IPS-20b (cell line): ENCODE results near the gene ADAM11.

Experiments
- H3K27ac ChIP-seq: one replicate; pipeline ENCODE4 v1.5.1; 2013; ENCODE audit warnings: low read length
- H3K27me3 ChIP-seq: 2 replicates; pipeline ENCODE4 v1.6.1; 2013; ENCODE audit warnings: mild to moderate bottlenecking, low read length, inconsistent platforms; ENCODE audit not compliant: insufficient read depth
- H3K36me3 ChIP-seq: 2 replicates; pipeline ENCODE4 v1.6.1; 2013; ENCODE audit warnings: low read depth, mild to moderate bottlenecking, inconsistent platforms, low read length, moderate library complexity; ENCODE audit not compliant: insufficient read depth
- H3K4me1 ChIP-seq: 2 replicates; pipeline ENCODE4 v1.6.1; 2013; ENCODE audit warnings: mild to moderate bottlenecking, control low read depth, inconsistent platforms, low read length, moderate library complexity; ENCODE audit not compliant: insufficient read depth
- H3K4me3 ChIP-seq: 2 replicates; pipeline ENCODE4 v1.5.1; 2013; ENCODE audit warnings: mild to moderate bottlenecking, low read length, inconsistent platforms
- H3K9ac ChIP-seq: 2 replicates; pipeline ENCODE4 v1.6.1; 2013; ENCODE audit warnings: low read depth, mild to moderate bottlenecking, inconsistent platforms, low read length, moderate library complexity
- H3K9me3 ChIP-seq: 2 replicates; pipeline ENCODE4 v1.6.1; 2013; ENCODE audit warnings: mild to moderate bottlenecking, low read depth, low read length, inconsistent platforms; ENCODE audit not compliant: insufficient read depth

ADAM11 gene

DNA sequence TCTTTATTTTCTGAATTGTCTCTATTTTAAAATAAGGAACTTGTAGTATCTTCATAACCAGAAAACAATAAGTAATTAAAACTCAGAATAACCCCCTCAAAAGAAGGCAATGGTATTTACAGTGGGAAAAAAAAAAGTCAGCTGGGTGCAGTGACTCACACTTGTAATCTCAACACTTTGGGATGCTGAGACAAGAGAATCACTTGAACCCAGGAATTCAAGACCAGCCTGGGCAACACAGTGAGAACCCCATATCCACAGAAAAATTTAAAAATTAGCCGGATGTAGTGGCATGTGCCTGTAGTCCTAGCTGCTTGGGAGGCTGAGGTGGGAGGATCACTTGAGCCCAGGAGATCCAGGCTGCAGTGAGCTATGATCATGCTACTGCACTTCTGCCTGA lies 33.5 kb downstream of the ADAM11 start:
- H3K4me3 ChIP-seq, result no peak overlapping the region
- H3K27me3 ChIP-seq, result no peaks in the 10 kb centered on the region
- no peaks in the 10 kb centered on the region for H3K4me1 ChIP-seq
- H3K9me3 ChIP-seq, result no peaks in the 10 kb centered on the region
- H3K9ac ChIP-seq, result no peak overlapping the region
- H3K27ac ChIP-seq, result no peak overlapping the region
- peaks cover 1% of the 10 kb centered on the region; the same call in 1 of the 2 replicates for H3K36me3 ChIP-seq

DNA sequence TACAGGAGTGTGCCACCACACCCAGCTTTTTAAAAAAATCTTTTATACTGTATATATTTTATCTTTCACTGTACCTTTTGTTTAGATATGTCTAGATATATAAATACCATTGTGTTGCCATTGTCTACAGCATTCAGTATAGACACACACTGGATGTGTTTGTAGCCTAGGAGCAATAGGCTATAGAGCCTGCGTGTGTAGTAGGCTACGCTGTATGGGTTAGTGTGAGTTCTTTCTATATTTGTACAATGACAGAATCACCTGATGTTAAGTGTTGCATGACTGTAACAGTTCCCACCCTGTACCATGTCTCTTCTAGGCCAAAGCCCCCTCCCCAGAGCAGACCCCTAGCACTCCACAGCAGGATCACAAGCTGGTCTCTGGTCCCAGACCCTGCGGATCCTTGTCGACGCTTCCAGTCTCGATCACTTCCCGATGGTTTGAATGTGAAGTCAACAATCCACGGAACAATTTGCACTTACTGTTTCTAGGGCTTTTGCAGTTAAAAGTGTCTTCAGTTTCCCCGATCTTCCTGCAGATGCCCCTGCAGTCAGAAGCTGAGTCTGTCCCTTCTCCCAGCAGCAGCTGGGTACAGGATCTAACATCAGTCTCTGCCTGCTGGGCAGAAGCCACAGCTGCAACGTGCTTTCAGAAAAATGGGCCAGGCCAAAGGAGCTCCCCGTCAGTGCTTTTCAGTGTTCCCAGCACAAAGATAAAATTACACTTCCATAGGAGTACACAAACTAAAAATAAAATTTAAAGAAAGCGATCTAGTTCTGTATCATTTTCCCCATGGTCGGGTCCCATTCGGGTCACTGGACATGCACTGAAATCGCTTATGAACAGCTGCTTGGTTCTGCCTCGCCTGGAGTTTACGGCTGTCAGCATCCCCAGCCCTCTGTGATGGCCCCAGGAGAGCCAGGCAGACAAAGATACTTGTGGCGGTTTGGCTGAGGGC lies 35.4 kb downstream of the ADAM11 start:
- Histone ChIP-seq H3K4me1 (peaks cover 7% of the 10 kb centered on the region), H3K27ac (no peak overlapping the region), H3K36me3 (peaks cover 17% of the 10 kb centered on the region; the same call in 1 of the 2 replicates), H3K27me3 (no peaks in the 10 kb centered on the region), H3K9ac (no peak overlapping the region), H3K9me3 (no peaks in the 10 kb centered on the region), H3K4me3 (no peak overlapping the region)

DNA sequence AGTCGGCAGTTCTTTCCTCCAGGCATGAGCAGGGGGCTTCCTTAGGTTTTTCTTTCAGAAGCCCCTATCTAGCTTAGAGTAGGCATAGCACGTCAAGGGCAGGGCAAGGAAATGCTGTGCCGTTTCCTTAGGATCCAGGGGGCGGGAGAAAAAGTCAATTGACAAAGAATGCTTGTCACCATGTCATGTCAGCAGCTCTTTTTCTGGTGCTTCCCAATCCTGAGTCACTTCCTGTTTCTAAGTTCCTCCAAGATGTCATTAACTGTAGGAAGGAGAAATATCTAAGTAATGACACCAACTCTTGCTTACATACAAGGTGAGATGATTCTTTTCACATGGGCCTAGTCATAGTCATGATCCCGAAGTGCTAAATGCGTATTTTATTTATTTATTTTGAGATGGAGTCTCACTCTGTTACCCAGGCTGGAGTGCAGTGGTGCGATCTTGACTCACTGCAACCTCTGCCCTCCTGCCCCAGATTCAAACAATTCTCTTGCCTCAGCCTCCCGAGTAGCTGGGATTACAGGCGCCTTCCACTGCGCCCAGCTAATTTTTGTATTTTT lies 36.1 kb downstream of the ADAM11 start:
- no peaks in the 10 kb centered on the region for H3K9me3 ChIP-seq
- H3K9ac ChIP-seq, result no peak overlapping the region
- H3K36me3 ChIP-seq, result peaks cover 23% of the 10 kb centered on the region; the same call in 1 of the 2 replicates
- no peak overlapping the region for H3K4me3 ChIP-seq
- no peak overlapping the region for H3K27ac ChIP-seq
- no peaks in the 10 kb centered on the region for H3K27me3 ChIP-seq
- peaks cover 7% of the 10 kb centered on the region for H3K4me1 ChIP-seq

DNA sequence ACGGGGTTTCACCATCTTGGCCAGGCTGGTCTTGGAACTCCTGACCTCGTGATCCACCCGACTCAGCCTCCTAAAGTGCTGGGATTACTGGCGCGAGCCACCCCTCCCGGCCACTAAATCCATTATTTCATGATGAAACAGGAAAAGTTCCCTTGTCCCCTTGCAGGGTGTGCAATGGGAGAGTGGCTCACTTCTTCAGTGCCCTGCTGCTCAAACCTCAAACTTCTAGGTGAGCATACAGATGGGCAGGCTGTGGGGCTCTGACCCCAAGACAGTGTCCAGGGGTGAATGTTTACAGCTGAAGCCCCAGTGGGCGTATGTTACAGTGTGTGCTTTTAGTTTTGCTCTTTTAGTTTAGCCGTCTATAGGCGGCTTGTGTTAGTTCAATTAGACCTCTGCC lies 36.6 kb downstream of the ADAM11 start:
- no peak overlapping the region for H3K4me3 ChIP-seq
- no peaks in the 10 kb centered on the region for H3K27me3 ChIP-seq
- no peak overlapping the region for H3K27ac ChIP-seq
- peaks cover 7% of the 10 kb centered on the region for H3K4me1 ChIP-seq
- H3K36me3 ChIP-seq, result peaks cover 28% of the 10 kb centered on the region; the same call in 1 of the 2 replicates
- H3K9me3 ChIP-seq, result no peaks in the 10 kb centered on the region
- no peak overlapping the region for H3K9ac ChIP-seq

DNA sequence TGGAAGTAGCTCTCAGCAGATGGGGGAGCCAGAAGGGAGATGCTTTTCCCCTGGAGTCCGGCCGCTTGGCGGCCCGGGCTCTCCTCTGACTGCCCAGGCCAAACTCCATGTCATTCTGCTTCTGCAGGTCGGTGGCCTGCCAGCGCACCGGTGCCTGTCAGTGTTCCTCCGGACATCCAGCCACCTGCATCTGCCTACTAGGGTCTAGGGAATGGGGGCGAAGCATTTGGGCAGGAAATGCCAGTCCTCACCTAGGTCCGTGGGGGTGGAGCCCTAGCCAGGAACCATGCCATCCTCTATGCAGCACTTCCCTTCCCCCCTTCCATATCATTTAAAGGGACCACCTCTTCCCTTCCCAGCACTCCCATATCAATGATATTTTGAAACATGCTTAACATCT lies 37.1 kb downstream of the ADAM11 start:
- no peaks in the 10 kb centered on the region for H3K9me3 ChIP-seq
- H3K4me3 ChIP-seq, result no peak overlapping the region
- H3K27ac ChIP-seq, result no peak overlapping the region
- peaks cover 33% of the 10 kb centered on the region; the same call in 1 of the 2 replicates for H3K36me3 ChIP-seq
- peaks cover 7% of the 10 kb centered on the region for H3K4me1 ChIP-seq
- H3K27me3 ChIP-seq, result no peaks in the 10 kb centered on the region
- H3K9ac ChIP-seq, result no peak overlapping the region

DNA sequence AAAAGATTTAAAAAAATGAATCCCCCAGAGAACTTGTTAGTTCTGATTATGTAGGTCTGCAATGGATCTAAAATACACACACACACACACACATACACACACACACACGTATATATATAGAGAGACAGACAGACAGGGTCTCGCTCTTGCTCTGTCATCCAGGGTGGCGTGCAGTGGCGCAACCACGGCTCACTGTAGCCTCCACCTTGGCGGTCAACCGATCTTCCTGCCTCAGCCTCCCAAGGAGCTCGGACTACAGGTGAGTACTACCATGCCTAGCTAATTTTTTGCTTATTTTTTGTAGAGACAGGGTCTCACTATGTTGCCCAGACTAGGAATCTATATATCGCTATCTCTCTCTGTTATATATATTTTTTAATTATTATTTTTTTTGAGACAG lies 37.9 kb downstream of the ADAM11 start:
- Histone ChIP-seq H3K27ac (no peak overlapping the region), H3K4me3 (no peak overlapping the region), H3K9me3 (no peaks in the 10 kb centered on the region), H3K36me3 (peaks cover 41% of the 10 kb centered on the region; the same call in 1 of the 2 replicates), H3K9ac (no peak overlapping the region), H3K4me1 (peaks cover 7% of the 10 kb centered on the region), H3K27me3 (no peaks in the 10 kb centered on the region)

DNA sequence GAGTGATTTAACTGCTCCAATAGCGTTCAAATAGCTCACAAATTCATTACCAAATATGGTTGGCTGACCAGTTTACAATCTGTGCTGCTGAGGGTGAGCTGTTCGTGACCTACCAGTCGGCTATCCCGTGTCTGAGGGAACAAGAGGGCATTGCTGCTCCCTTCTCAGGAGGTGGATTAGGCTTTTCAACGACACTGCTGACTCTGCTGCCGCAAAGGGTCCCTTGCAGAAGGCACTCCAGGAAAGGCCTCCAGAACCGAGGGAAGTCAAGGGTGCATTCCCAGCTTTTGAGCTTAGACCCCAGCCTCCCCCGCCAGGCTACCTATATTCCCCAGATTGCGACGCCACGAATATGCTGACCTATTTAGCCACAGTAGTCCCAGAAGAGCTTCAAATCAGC lies 39.0 kb downstream of the ADAM11 start:
- Histone ChIP-seq H3K27ac (peak overlapping the region; percentile 28), H3K9me3 (no peaks in the 10 kb centered on the region), H3K4me1 (peaks cover 7% of the 10 kb centered on the region), H3K9ac (peak overlapping the region; percentile 43; the same call in 1 of the 2 replicates), H3K4me3 (no peak overlapping the region), H3K36me3 (peaks cover 52% of the 10 kb centered on the region), H3K27me3 (no peaks in the 10 kb centered on the region)

DNA sequence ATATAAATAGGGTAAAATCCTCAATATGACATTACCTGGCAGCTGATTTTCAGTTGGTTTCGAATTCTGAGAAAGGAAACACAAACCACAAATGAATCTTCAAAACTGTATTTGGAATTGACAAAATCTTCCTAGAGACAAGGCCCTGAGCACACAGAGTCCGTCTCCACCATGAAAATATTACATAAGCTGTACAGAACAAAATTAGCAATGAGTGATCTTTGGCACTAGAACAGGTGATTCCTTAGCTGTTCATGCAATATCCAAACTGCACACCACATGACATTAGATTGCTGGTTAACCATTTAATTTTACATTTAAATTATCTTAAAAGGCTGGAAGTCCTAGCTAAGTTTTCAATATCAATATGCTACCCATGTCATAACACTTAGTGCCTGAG lies 39.6 kb downstream of the ADAM11 start:
- Histone ChIP-seq H3K9me3 (no peaks in the 10 kb centered on the region), H3K27me3 (no peaks in the 10 kb centered on the region), H3K36me3 (peaks cover 58% of the 10 kb centered on the region), H3K27ac (peak overlapping the region; percentile 28), H3K4me1 (peaks cover 7% of the 10 kb centered on the region), H3K4me3 (no peak overlapping the region), H3K9ac (no peak overlapping the region)

DNA sequence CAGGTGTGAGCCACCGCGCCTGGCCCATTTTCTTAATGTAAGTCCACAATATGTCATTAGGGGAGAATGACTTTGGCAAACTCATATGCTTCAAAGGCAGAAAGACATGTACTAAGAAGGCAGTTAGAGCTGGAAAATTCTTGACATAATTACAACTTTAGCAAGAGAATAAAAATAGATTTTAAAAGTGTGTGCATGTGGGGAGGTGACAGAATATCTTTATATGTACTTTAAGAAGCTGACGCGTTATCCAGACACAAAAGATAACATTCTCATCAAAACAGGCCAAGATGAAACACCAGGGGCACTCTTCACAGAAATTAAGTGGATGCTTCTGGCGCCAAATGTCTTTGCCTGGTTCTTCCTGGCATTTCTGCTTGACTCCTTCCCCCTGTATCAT lies 43.1 kb downstream of the ADAM11 start:
- Histone ChIP-seq H3K4me3 (no peak overlapping the region), H3K27me3 (no peaks in the 10 kb centered on the region), H3K9me3 (no peaks in the 10 kb centered on the region), H3K4me1 (peaks cover 7% of the 10 kb centered on the region), H3K9ac (no peak overlapping the region), H3K27ac (no peak overlapping the region), H3K36me3 (peaks cover 93% of the 10 kb centered on the region)

DNA sequence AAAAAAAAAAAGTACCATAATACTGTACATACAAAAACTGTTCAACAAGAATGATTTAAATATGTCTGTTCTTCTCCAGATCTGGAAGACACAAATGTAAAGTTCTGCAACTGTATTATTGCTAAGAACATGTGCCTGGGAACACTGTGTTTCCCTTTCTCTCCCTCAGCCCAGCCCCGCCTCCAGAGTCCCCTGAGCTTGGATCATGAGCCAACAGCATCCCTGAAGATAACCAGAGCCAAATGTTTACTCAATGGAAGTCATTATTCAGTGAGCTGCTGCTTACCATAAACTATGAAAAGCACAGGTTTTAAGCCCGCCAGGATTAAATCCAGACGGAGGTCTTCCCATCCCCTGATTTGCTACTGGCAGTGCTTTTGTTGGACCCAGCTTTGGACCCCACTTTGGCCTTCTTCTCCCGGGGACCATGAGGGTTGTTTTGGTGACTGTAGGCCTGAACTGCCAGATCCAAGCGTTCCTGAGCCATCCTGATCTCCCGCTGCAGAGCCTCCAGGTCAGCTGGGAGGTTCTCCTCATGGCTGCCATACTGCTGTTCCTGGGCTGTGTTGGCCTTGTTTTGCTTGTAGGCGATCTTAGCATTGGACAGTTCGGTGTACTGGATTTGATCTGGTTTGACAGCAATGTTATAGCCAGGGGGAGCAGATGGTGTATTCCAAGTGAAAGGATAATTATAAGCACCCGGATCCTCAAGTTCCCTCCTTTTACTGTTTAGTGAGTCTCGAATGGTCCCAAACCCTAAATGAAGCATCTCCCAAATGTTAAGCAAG lies 45.7 kb downstream of the ADAM11 start:
- Histone ChIP-seq H3K4me1 (no peaks in the 10 kb centered on the region), H3K9ac (no peak overlapping the region), H3K27me3 (no peaks in the 10 kb centered on the region), H3K4me3 (no peak overlapping the region), H3K27ac (no peak overlapping the region), H3K9me3 (no peaks in the 10 kb centered on the region), H3K36me3 (peaks cover 84% of the 10 kb centered on the region)

DNA sequence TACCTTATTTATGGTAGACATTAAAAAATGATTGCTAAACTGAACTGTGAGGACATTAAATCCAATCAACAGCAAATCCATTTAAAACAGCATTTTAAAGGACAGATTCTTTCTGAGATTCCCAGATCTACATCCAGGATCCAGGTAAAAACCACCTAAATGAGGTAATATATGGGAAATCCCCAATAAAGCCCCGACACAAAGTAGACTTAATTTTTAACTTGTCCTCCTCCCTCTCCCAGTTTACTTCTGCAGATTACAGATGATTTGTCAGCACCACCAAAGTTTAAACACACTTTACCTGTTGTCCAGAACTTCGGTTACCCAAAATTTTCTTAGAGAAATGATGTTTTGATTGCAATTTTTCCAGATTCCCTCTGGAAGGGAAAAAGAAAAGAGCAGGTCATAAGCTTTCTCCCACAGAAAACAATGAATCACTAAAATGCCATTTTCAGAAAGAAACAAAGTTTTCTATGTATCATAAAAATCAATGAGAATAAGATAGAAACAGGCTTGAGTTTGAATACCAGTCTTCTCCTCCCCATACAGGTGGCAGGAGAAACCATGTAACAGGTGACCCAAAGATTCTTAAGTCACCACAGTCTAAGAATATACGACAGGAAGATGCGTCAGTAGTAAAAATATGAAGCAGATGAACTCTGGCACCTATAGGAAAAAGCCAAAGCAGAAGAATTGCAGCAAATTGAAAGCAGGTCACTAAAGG lies 48.5 kb downstream of the ADAM11 start:
- H3K4me3 ChIP-seq, result no peak overlapping the region
- H3K27me3 ChIP-seq, result no peaks in the 10 kb centered on the region
- peaks cover 56% of the 10 kb centered on the region for H3K36me3 ChIP-seq
- no peaks in the 10 kb centered on the region for H3K9me3 ChIP-seq
- no peak overlapping the region for H3K9ac ChIP-seq
- H3K27ac ChIP-seq, result no peak overlapping the region
- no peaks in the 10 kb centered on the region for H3K4me1 ChIP-seq
